ENCODE measurements around the gene MYO9B. TPM values are rescaled to one million over a fixed set of nuclear protein-coding genes. Genes with fewer than 3 reads are reported as not detected.
A peak's percentile ranks its signal among the peaks of the same experiment; 100 is the strongest.

Gene MYO9B
- total and polyA plus RNA-seq, 2 of the 13 experiments (the other 11 are each of a cell fraction or from before 2014, with no cell fraction given) = 18.0 to 18.3 TPM

DNA sequence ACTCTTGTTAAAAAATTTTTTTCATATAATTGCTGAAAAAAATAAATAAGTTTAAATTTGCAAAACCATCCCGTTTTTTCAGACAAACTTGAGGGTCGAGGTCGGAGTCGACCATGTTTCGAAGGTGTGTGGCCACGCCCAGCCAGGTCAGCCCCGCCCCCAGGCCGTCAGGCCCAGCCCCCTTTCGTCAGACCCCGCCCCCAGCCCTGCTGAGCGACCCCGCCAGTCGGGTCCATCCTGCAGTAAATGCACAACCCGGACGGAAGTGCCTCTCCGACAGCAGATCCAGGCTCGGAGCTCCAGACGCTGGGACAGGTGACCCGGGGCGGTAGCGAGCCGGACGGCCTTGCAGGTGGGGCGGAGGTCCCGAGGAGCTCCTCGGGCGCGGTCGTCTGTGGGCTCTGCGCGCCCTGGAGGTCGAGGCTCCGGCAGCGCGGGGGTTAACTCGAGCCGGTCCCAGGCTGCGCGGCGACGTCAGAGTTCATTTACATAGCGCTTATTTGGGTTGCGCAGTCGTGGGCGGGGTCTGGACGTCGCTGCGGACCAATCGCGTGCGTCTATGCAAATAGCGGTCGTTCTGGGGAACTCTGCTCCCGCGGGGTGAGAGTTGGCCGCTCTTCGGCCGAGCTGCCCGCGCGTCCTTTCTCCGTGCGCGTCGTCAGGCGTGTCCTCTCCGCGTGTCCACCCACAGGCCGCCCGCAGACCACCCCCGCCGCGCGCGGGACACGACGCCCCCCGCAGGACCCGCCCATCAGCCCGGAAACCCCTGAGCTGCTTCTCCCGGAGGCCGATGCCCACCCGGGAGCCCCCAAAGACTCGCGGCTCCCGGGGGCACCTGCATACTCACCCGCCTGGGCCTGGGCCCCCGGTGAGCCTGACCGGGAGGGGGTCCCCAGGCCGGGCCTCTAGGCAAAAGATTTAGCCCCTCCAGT, 150.7 kb downstream of the MYO9B start, which contains the start of gene OCEL1 (continued):
- TF ChIP-seq, protein P1, sequence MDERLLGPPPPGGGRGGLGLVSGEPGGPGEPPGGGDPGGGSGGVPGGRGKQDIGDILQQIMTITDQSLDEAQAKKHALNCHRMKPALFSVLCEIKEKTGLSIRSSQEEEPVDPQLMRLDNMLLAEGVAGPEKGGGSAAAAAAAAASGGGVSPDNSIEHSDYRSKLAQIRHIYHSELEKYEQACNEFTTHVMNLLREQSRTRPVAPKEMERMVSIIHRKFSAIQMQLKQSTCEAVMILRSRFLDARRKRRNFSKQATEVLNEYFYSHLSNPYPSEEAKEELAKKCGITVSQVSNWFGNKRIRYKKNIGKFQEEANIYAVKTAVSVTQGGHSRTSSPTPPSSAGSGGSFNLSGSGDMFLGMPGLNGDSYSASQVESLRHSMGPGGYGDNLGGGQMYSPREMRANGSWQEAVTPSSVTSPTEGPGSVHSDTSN (CRISPR knock-in tag; IDR thresholded peaks at IDR 0.05) = no peak
- TF ChIP-seq U2AF2 (IDR thresholded peaks at IDR 0.05; ENCODE audit: low read depth, low read length) = no peak
- no peak for TF ChIP-seq ZNF34 (CRISPR knock-in tag; IDR thresholded peaks at IDR 0.05; ENCODE audit: borderline replicate concordance)
- TF ChIP-seq, protein P2, sequence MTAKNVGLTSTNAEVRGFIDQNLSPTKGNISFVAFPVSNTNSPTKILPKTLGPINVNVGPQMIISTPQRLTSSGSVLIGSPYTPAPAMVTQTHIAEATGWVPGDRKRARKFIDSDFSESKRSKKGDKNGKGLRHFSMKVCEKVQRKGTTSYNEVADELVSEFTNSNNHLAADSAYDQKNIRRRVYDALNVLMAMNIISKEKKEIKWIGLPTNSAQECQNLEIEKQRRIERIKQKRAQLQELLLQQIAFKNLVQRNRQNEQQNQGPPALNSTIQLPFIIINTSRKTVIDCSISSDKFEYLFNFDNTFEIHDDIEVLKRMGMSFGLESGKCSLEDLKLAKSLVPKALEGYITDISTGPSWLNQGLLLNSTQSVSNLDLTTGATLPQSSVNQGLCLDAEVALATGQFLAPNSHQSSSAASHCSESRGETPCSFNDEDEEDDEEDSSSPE (CRISPR knock-in tag; IDR thresholded peaks at IDR 0.05) = 0 out of 2 replicates have a peak, but pooled peaks have one; percentile 12
- no peak for TF ChIP-seq ZNF546 (CRISPR knock-in tag; conservative IDR thresholded peaks at IDR 0.05)
- TF ChIP-seq, protein P3, sequence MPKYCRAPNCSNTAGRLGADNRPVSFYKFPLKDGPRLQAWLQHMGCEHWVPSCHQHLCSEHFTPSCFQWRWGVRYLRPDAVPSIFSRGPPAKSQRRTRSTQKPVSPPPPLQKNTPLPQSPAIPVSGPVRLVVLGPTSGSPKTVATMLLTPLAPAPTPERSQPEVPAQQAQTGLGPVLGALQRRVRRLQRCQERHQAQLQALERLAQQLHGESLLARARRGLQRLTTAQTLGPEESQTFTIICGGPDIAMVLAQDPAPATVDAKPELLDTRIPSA (CRISPR knock-in tag; IDR thresholded peaks at IDR 0.05; ENCODE audit: borderline replicate concordance) = 0 out of 2 replicates have a peak, but pooled peaks have one; percentile 86
- no peak for TF ChIP-seq ZNF17 (CRISPR knock-in tag; IDR thresholded peaks at IDR 0.05)
- TF ChIP-seq, protein P4, sequence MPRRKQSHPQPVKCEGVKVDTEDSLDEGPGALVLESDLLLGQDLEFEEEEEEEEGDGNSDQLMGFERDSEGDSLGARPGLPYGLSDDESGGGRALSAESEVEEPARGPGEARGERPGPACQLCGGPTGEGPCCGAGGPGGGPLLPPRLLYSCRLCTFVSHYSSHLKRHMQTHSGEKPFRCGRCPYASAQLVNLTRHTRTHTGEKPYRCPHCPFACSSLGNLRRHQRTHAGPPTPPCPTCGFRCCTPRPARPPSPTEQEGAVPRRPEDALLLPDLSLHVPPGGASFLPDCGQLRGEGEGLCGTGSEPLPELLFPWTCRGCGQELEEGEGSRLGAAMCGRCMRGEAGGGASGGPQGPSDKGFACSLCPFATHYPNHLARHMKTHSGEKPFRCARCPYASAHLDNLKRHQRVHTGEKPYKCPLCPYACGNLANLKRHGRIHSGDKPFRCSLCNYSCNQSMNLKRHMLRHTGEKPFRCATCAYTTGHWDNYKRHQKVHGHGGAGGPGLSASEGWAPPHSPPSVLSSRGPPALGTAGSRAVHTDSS (CRISPR knock-in tag; conservative IDR thresholded peaks at IDR 0.05) = no peak
- TF ChIP-seq HOXA5 (CRISPR knock-in tag; IDR thresholded peaks at IDR 0.05) = peak; percentile 80
- TF ChIP-seq ELF1 (CRISPR knock-in tag; IDR thresholded peaks at IDR 0.05) = peak; percentile 79
- peak; percentile 72 for TF ChIP-seq ZNF350 (CRISPR knock-in tag; IDR thresholded peaks at IDR 0.05; ENCODE audit: borderline replicate concordance, low read depth)
- no peak for TF ChIP-seq ZNF496 (CRISPR knock-in tag; IDR thresholded peaks at IDR 0.05; ENCODE audit: insufficient replicate concordance)
- TF ChIP-seq, protein P5, sequence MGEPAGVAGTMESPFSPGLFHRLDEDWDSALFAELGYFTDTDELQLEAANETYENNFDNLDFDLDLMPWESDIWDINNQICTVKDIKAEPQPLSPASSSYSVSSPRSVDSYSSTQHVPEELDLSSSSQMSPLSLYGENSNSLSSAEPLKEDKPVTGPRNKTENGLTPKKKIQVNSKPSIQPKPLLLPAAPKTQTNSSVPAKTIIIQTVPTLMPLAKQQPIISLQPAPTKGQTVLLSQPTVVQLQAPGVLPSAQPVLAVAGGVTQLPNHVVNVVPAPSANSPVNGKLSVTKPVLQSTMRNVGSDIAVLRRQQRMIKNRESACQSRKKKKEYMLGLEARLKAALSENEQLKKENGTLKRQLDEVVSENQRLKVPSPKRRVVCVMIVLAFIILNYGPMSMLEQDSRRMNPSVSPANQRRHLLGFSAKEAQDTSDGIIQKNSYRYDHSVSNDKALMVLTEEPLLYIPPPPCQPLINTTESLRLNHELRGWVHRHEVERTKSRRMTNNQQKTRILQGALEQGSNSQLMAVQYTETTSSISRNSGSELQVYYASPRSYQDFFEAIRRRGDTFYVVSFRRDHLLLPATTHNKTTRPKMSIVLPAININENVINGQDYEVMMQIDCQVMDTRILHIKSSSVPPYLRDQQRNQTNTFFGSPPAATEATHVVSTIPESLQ (CRISPR knock-in tag; conservative IDR thresholded peaks at IDR 0.05) = no peak
- TF ChIP-seq, protein P6, sequence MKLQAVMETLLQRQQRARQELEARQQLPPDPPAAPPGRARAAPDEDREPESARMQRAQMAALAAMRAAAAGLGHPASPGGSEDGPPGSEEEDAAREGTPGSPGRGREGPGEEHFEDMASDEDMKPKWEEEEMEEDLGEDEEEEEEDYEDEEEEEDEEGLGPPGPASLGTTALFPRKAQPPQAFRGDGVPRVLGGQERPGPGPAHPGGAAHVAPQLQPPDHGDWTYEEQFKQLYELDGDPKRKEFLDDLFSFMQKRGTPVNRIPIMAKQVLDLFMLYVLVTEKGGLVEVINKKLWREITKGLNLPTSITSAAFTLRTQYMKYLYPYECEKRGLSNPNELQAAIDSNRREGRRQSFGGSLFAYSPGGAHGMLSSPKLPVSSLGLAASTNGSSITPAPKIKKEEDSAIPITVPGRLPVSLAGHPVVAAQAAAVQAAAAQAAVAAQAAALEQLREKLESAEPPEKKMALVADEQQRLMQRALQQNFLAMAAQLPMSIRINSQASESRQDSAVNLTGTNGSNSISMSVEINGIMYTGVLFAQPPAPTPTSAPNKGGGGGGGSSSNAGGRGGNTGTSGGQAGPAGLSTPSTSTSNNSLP (IDR thresholded peaks at IDR 0.05; ENCODE audit: low read depth, low read length) = no peak
- peak; percentile 67 for TF ChIP-seq RXRB (CRISPR knock-in tag; IDR thresholded peaks at IDR 0.05; ENCODE audit: borderline replicate concordance)
- peak; percentile 84 for TF ChIP-seq SNAPC2 (CRISPR knock-in tag; IDR thresholded peaks at IDR 0.05)
- TF ChIP-seq NFIC (IDR thresholded peaks at IDR 0.05; ENCODE audit: low read length) = no peak
- TF ChIP-seq DNMT3B (CRISPR knock-in tag; conservative IDR thresholded peaks at IDR 0.05) = no peak
- no peak for TF ChIP-seq SUZ12 (IDR thresholded peaks at IDR 0.05; ENCODE audit: low read depth, low read length)
- no peak for TF ChIP-seq REPIN1 (CRISPR knock-in tag; IDR thresholded peaks at IDR 0.05; ENCODE audit: borderline replicate concordance, low read depth)
